Measurements from ENCODE around the gene SP140. TPM values are rescaled to one million over a fixed set of nuclear protein-coding genes. Genes with fewer than 3 reads are reported as not detected.

Gene SP140
- total and polyA plus RNA-seq, 9 of the 15 experiments (the other 6 are each of a cell fraction or from before 2014, with no cell fraction given): 0.04 to 1.1 (median 0.57) TPM; not detected in 1

DNA sequence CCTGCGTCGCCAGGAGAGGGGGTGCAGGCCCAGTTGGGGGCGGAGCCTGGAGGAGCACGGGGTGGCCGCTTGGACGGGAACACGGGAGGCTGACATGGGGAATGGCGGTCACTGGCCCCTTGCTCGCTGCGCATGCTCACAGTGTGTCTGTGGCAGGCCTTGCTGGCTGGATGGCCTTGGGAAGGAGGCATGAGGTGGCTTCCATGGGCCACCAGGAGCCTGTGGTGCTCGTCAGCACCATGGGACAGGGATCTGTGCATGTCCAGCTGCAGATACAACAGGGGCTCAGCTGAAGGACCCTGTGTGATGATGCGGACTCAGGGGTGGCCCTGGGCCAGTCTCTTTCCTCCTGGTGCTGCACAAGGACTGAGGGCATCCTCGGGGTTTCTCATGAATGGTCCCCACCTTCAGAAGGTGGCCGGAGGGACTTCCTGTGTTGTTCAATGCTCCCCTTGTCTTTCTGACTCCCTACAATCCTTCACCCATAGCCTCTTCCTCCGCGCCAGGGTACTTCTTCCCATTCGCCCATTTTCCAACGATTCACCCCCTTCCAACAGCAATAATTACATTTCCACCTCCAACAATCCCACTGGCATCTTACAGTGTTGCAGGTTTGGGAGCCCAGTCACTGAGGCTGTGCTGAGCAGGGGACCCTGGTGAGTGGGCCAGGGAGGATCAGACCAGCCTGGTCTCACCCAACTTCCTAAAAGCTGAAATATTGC, 98.0 kb downstream of the SP140 start (continued):
- TF ChIP-seq, protein P1, sequence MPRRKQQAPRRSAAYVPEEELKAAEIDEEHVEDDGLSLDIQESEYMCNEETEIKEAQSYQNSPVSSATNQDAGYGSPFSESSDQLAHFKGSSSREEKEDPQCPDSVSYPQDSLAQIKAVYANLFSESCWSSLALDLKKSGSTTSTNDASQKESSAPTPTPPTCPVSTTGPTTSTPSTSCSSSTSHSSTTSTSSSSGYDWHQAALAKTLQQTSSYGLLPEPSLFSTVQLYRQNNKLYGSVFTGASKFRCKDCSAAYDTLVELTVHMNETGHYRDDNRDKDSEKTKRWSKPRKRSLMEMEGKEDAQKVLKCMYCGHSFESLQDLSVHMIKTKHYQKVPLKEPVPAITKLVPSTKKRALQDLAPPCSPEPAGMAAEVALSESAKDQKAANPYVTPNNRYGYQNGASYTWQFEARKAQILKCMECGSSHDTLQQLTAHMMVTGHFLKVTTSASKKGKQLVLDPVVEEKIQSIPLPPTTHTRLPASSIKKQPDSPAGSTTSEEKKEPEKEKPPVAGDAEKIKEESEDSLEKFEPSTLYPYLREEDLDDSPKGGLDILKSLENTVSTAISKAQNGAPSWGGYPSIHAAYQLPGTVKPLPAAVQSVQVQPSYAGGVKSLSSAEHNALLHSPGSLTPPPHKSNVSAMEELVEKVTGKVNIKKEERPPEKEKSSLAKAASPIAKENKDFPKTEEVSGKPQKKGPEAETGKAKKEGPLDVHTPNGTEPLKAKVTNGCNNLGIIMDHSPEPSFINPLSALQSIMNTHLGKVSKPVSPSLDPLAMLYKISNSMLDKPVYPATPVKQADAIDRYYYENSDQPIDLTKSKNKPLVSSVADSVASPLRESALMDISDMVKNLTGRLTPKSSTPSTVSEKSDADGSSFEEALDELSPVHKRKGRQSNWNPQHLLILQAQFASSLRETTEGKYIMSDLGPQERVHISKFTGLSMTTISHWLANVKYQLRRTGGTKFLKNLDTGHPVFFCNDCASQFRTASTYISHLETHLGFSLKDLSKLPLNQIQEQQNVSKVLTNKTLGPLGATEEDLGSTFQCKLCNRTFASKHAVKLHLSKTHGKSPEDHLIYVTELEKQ (CRISPR knock-in tag; IDR thresholded peaks at IDR 0.05): no peak
- TF ChIP-seq, protein P2, sequence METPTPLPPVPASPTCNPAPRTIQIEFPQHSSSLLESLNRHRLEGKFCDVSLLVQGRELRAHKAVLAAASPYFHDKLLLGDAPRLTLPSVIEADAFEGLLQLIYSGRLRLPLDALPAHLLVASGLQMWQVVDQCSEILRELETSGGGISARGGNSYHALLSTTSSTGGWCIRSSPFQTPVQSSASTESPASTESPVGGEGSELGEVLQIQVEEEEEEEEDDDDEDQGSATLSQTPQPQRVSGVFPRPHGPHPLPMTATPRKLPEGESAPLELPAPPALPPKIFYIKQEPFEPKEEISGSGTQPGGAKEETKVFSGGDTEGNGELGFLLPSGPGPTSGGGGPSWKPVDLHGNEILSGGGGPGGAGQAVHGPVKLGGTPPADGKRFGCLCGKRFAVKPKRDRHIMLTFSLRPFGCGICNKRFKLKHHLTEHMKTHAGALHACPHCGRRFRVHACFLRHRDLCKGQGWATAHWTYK (CRISPR knock-in tag; IDR thresholded peaks at IDR 0.05): no peak
- TF ChIP-seq MIER1 (IDR thresholded peaks at IDR 0.05; ENCODE audit: low read depth) (no peak), ZNF41 (CRISPR knock-in tag; conservative IDR thresholded peaks at IDR 0.05) (no peak), HMG20A (CRISPR knock-in tag; conservative IDR thresholded peaks at IDR 0.05) (no peak), GTF2B (IDR thresholded peaks at IDR 0.05; ENCODE audit: extremely low read depth, insufficient read length) (no peak), SMC3 (conservative IDR thresholded peaks at IDR 0.05; ENCODE audit: insufficient read depth, low read depth, low read length) (peak; percentile 61), ZNF212 (CRISPR knock-in tag; IDR thresholded peaks at IDR 0.05) (no peak), PHF8 (IDR thresholded peaks at IDR 0.05; ENCODE audit: borderline replicate concordance, low read length) (peak; percentile 18; the same call in 1 of the 2 replicates), ZFP1 (CRISPR knock-in tag; IDR thresholded peaks at IDR 0.05) (no peak), CHAMP1 (IDR thresholded peaks at IDR 0.05) (0 out of 2 replicates have a peak, but pooled peaks have one; percentile 17), NRF1 (conservative IDR thresholded peaks at IDR 0.05 in 1 of 2, IDR thresholded peaks at IDR 0.05 in 1 of 2) (peak; percentile 84 to 87), HSF4 (CRISPR knock-in tag; IDR thresholded peaks at IDR 0.05; ENCODE audit: borderline replicate concordance) (no peak)
